Liver (tissue), 3 donors: ENCODE measurements around the gene PRKN.

Experiments used
- RAD21 ChIP-seq, 2 donors: IDR thresholded peaks; 2 replicates each; pipeline ENCODE4 v1.6.1; 2016; ENCODE audit warnings: antibody characterized with exemption in 2 of 2, mild to moderate bottlenecking in 2 of 2
- YY1 ChIP-seq: IDR thresholded peaks from 2 replicates; pipeline ENCODE4 v1.6.1; 2016; ENCODE audit warnings: antibody characterized with exemption, mild to moderate bottlenecking
- TF ChIP-seq, protein P1 (sequence below): IDR thresholded peaks from 2 replicates; pipeline ENCODE4 v1.6.1; 2016; ENCODE audit warnings: antibody characterized with exemption
- TF ChIP-seq, protein P2 (sequence below): fragments of 150-350 bp; IDR thresholded peaks from 2 replicates; pipeline ENCODE4 v1.5.1; 2017; ENCODE audit warnings: improper control_type of control experiment, low read depth, low read length; ENCODE audit not compliant: missing input control
- TF ChIP-seq, protein P3 (sequence below): IDR thresholded peaks from 2 replicates; pipeline ENCODE4 v1.6.1; 2016; ENCODE audit warnings: antibody characterized with exemption, mild to moderate bottlenecking
- donor health status: healthy.
- donor health status: healthy.

DNA sequence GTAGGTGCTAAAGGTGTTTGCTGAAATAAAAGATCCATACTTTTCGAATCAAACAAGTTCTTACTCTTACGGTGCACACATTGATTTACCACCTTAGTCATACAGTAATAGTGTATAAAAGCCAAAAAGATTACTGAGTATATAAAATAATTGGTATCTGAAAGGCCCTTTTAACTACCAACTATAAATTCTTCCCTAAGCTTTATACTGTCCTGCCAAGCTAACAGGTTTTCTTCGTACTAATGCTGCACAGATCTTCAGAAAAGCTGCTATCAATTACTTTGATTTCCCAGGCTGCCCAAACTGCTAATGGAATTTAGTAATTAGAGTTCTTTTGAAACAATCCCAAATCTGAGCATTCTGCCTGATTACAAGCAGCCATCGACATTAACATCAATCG, 97.5 kb downstream of the PRKN start:
- TF ChIP-seq, protein P1, sequence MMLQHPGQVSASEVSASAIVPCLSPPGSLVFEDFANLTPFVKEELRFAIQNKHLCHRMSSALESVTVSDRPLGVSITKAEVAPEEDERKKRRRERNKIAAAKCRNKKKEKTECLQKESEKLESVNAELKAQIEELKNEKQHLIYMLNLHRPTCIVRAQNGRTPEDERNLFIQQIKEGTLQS = no peak
- no peak for TF ChIP-seq YY1
- TF ChIP-seq, protein P2, sequence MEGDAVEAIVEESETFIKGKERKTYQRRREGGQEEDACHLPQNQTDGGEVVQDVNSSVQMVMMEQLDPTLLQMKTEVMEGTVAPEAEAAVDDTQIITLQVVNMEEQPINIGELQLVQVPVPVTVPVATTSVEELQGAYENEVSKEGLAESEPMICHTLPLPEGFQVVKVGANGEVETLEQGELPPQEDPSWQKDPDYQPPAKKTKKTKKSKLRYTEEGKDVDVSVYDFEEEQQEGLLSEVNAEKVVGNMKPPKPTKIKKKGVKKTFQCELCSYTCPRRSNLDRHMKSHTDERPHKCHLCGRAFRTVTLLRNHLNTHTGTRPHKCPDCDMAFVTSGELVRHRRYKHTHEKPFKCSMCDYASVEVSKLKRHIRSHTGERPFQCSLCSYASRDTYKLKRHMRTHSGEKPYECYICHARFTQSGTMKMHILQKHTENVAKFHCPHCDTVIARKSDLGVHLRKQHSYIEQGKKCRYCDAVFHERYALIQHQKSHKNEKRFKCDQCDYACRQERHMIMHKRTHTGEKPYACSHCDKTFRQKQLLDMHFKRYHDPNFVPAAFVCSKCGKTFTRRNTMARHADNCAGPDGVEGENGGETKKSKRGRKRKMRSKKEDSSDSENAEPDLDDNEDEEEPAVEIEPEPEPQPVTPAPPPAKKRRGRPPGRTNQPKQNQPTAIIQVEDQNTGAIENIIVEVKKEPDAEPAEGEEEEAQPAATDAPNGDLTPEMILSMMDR = no peak
- TF ChIP-seq RAD21 (IDR thresholded peaks at IDR 0.05) = no peak
- TF ChIP-seq, protein P3, sequence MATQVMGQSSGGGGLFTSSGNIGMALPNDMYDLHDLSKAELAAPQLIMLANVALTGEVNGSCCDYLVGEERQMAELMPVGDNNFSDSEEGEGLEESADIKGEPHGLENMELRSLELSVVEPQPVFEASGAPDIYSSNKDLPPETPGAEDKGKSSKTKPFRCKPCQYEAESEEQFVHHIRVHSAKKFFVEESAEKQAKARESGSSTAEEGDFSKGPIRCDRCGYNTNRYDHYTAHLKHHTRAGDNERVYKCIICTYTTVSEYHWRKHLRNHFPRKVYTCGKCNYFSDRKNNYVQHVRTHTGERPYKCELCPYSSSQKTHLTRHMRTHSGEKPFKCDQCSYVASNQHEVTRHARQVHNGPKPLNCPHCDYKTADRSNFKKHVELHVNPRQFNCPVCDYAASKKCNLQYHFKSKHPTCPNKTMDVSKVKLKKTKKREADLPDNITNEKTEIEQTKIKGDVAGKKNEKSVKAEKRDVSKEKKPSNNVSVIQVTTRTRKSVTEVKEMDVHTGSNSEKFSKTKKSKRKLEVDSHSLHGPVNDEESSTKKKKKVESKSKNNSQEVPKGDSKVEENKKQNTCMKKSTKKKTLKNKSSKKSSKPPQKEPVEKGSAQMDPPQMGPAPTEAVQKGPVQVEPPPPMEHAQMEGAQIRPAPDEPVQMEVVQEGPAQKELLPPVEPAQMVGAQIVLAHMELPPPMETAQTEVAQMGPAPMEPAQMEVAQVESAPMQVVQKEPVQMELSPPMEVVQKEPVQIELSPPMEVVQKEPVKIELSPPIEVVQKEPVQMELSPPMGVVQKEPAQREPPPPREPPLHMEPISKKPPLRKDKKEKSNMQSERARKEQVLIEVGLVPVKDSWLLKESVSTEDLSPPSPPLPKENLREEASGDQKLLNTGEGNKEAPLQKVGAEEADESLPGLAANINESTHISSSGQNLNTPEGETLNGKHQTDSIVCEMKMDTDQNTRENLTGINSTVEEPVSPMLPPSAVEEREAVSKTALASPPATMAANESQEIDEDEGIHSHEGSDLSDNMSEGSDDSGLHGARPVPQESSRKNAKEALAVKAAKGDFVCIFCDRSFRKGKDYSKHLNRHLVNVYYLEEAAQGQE = no peak
